Spinal cord (tissue), 10 donors: Measurements from ENCODE around the gene ABCC9. TPM values are rescaled to one million over a fixed set of nuclear protein-coding genes. Genes with fewer than 3 reads are reported as not detected.

Experiments
- DNase-seq, 6 donors: peaks; one replicate each; pipeline versions ENCODE4 v3.0.0 to v3.0.0-alpha.2; 2013 to 2015; ENCODE audit warnings: low spot score in 6 of 6, low read depth in 4 of 6
- H3K27ac ChIP-seq: one replicate; pipeline ENCODE4 v1.5.1; 2013; ENCODE audit warnings: low read depth, low read length, control low read depth
- H3K27me3 ChIP-seq: one replicate; pipeline ENCODE4 v1.6.1; 2013; ENCODE audit warnings: low read length; ENCODE audit not compliant: control insufficient read depth, insufficient read depth
- H3K36me3 ChIP-seq: one replicate; pipeline ENCODE4 v1.6.1; 2013; ENCODE audit warnings: low read length; ENCODE audit not compliant: control insufficient read depth, insufficient read depth
- H3K4me1 ChIP-seq: one replicate; pipeline ENCODE4 v1.6.1; 2013; ENCODE audit warnings: low read length; ENCODE audit not compliant: control insufficient read depth, insufficient read depth
- H3K4me3 ChIP-seq: one replicate; pipeline ENCODE4 v1.5.1; 2013; ENCODE audit warnings: low read depth, low read length, control low read depth
- H3K9me3 ChIP-seq: one replicate; pipeline ENCODE4 v1.6.1; 2013; ENCODE audit warnings: low read length; ENCODE audit not compliant: control insufficient read depth, insufficient read depth
- WGBS: methylation state at CpG from one replicate; pipeline ENCODE4 v1.1.5; 2013; ENCODE audit warnings: missing lambda C conversion rate; ENCODE audit not compliant: insufficient coverage; 5-methylcytosine and 5-hydroxymethylcytosine counted together
- polyA plus RNA-seq, 2 donors: library from polyadenylated mRNA; unstranded; fragments of 120-200 nt; gene quantifications; one replicate each; pipeline ENCODE4 v1.2.1, GENCODE V29; 2013; ENCODE audit not compliant: insufficient read length in 2 of 2
- total RNA-seq, 2 donors: library from RNA; depleted of rRNA in 1 of 2; stranded (reverse); fragments of 120-200 nt in 1 of 2; fragments of >200 nt in 1 of 2; gene quantifications; one replicate each; pipeline versions ENCODE4 v1.2.3 to v1.2.4, GENCODE V29; 2013 to 2014
- donor health status: healthy.

Gene ABCC9
- total and polyA plus RNA-seq, 4 donors = 10.2 to 41.8 (median 22.8) TPM

DNA sequence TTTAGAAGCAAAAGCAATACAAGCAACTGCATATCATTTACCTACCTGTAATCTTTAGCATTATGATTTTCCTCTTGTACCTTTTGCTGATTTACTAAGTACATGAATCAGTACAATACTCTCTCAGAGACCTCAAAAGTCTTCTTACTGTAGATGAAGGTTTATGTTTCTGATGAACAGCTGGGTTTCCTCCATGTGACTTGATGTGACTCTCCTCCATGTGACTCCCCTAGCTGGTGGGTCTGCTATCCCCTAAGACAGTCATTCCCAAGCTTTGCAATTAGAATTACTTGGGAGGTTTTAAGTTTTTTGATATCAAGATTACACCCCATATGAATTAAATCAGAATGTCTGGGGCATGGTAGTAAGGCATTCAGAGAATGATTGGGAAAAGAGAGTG is 32.0 kb upstream of the ABCC9 start:
- H3K9me3 ChIP-seq = no peaks in the 10 kb centered on the region
- no peaks in the 10 kb centered on the region for H3K27me3 ChIP-seq
- no peak overlapping the region for H3K27ac ChIP-seq
- no peaks in the 10 kb centered on the region for H3K36me3 ChIP-seq
- H3K4me3 ChIP-seq = no peak overlapping the region
- no peak for DNase-seq
- H3K4me1 ChIP-seq = no peaks in the 10 kb centered on the region

DNA sequence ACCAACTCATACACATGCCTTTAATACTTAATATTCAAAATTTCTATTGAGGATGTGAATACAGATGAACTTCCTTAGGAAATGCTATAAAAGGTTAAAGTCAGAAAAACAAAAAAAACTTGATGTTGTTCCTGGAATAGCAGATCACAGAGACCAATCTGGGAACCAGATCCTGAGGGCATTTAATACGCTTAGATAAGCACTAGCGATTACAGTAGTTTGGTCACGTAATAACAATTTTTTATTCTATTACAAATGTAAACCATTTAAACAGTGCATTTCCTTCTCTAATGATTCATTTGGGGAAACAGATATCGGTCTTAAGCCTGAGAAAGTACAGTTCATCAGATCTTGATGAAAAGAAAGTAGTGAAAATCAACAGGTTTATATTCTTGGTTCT is 30.8 kb upstream of the ABCC9 start:
- WGBS = no CpG with 5 or more reads among the region's 4 CpGs
- H3K4me3 ChIP-seq = no peak overlapping the region
- no peaks in the 10 kb centered on the region for H3K36me3 ChIP-seq
- H3K9me3 ChIP-seq = no peaks in the 10 kb centered on the region
- no peaks in the 10 kb centered on the region for H3K27me3 ChIP-seq
- DNase-seq = no peak
- H3K27ac ChIP-seq = no peak overlapping the region
- H3K4me1 ChIP-seq = no peaks in the 10 kb centered on the region

DNA sequence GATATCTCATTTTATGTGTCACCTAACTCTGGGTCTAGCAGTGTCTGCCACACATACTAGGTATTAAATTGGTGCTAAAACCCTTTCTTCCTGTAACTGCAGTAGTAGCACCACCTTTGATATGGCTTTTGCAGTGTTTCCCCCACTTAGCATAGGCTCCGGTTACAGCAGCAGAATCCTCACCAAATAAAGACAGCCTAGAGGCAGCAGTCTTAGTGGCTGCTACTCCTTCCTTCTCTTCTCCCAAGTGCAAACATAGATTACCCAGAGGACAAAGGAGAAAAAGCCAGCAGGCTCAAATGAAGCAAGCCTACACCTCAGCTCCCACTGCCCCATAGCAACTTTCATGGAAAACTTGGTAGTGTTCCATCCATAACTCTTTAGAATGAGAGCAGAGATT is 30.1 kb upstream of the ABCC9 start:
- WGBS = 50% methylated on average over 1 of the region's 1 CpG
- Histone ChIP-seq H3K4me1 (no peaks in the 10 kb centered on the region), H3K27me3 (no peaks in the 10 kb centered on the region), H3K4me3 (no peak overlapping the region), H3K36me3 (no peaks in the 10 kb centered on the region), H3K9me3 (no peaks in the 10 kb centered on the region), H3K27ac (no peak overlapping the region)
- no peak for DNase-seq

GRCh38 chr12:21962821-21963220 is 21.6 kb upstream of the ABCC9 start:
- DNase-seq = no peak
- 94% methylated on average over 3 of the region's 5 CpGs for WGBS
- Histone ChIP-seq H3K27ac (no peak overlapping the region), H3K4me1 (no peaks in the 10 kb centered on the region), H3K4me3 (no peak overlapping the region), H3K36me3 (no peaks in the 10 kb centered on the region), H3K27me3 (no peaks in the 10 kb centered on the region), H3K9me3 (peaks cover 2% of the 10 kb centered on the region)

- H3K27ac ChIP-seq = no peak overlapping the region
- WGBS = 93% methylated on average over 4 of the region's 5 CpGs
- DNase-seq = no peak
- H3K4me1 ChIP-seq = no peaks in the 10 kb centered on the region
- no peak overlapping the region for H3K4me3 ChIP-seq
- no peaks in the 10 kb centered on the region for H3K36me3 ChIP-seq
- no peaks in the 10 kb centered on the region for H3K27me3 ChIP-seq
- peaks cover 2% of the 10 kb centered on the region for H3K9me3 ChIP-seq
Measured at GRCh38 chr12:21962236-21962635, 21.0 kb upstream of the ABCC9 start.

- Histone ChIP-seq H3K36me3 (no peaks in the 10 kb centered on the region), H3K27me3 (no peaks in the 10 kb centered on the region), H3K9me3 (peaks cover 8% of the 10 kb centered on the region), H3K4me1 (no peaks in the 10 kb centered on the region), H3K4me3 (no peak overlapping the region), H3K27ac (no peak overlapping the region)
- DNase-seq = no peak
- 100% methylated on average over 1 of the region's 1 CpG for WGBS
Measured at GRCh38 chr12:21950649-21951048, 9.4 kb upstream of the ABCC9 start.

DNA sequence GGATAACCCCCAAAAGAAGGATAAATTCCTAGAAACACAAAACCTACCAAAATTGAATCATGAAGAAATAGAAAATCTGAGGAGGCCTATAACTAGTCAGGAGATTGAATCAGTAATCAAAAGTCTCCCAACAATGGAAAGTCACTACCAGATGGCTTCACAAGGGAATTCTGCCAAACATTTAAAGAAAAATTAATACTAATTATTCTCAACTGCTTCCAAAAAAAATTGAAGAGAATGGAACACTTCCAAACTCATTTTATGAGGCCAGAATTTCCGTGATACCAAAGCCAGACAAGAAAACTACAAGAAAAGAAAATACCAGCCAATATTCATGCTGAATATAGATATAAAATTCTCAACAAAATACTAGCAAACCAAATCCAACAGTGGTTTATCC is 7.8 kb upstream of the ABCC9 start:
- H3K9me3 ChIP-seq = peaks cover 8% of the 10 kb centered on the region
- H3K4me3 ChIP-seq = no peak overlapping the region
- WGBS = no CpG with 5 or more reads among the region's 1 CpG
- no peaks in the 10 kb centered on the region for H3K27me3 ChIP-seq
- no peaks in the 10 kb centered on the region for H3K4me1 ChIP-seq
- H3K36me3 ChIP-seq = no peaks in the 10 kb centered on the region
- no peak overlapping the region for H3K27ac ChIP-seq
- DNase-seq = peak in 1 of 6 donors; percentile 35

GRCh38 chr12:21946983-21947382 is 5.8 kb upstream of the ABCC9 start:
- H3K4me3 ChIP-seq = no peak overlapping the region
- DNase-seq = no peak
- H3K9me3 ChIP-seq = peaks cover 8% of the 10 kb centered on the region
- no peak overlapping the region for H3K27ac ChIP-seq
- H3K27me3 ChIP-seq = peaks cover 4% of the 10 kb centered on the region
- H3K36me3 ChIP-seq = no peaks in the 10 kb centered on the region
- H3K4me1 ChIP-seq = peaks cover 5% of the 10 kb centered on the region

GRCh38 chr12:21945002-21945401 is 3.8 kb upstream of the ABCC9 start:
- no peak for DNase-seq
- Histone ChIP-seq H3K9me3 (peaks cover 3% of the 10 kb centered on the region), H3K4me3 (no peak overlapping the region), H3K36me3 (no peaks in the 10 kb centered on the region), H3K27me3 (peaks cover 17% of the 10 kb centered on the region), H3K27ac (no peak overlapping the region), H3K4me1 (peaks cover 14% of the 10 kb centered on the region)
- WGBS = no CpG with 5 or more reads among the region's 4 CpGs

DNA sequence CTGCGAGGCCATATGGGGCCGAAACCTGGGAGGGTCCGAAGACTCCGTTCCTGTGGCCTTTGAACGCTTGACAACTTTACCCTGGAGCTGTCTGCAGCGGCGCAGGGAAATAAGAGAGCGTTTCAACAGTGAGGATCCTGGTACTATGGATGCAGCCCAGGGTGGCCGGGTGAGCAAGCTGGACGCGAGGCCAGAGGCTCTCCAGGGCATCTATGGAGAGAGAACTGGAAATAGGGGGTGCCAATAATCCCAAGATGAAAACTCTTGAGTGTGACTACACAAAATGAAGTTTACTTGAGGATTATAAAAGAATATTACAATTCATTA is 1.1 kb upstream of the ABCC9 start:
- H3K9me3 ChIP-seq = peaks cover 3% of the 10 kb centered on the region
- peak in 1 of 6 donors; percentile 2 for DNase-seq
- no peaks in the 10 kb centered on the region for H3K36me3 ChIP-seq
- peaks cover 14% of the 10 kb centered on the region for H3K4me1 ChIP-seq
- peaks cover 27% of the 10 kb centered on the region for H3K27me3 ChIP-seq
- H3K27ac ChIP-seq = peak overlapping the region; percentile 62
- WGBS = 47% methylated on average over 11 of the region's 11 CpGs
- H3K4me3 ChIP-seq = peak overlapping the region; percentile 58
